NCI-H524 treated with DMSO at 0.1 percent for 48 hours (cell line): ENCODE measurements around the gene NUDT14.

Experiments used
- DNase-seq: peaks from one replicate; lab custom pipeline; 2025; lab: John Stamatoyannopoulos, UW

Gene NUDT14

DNA sequence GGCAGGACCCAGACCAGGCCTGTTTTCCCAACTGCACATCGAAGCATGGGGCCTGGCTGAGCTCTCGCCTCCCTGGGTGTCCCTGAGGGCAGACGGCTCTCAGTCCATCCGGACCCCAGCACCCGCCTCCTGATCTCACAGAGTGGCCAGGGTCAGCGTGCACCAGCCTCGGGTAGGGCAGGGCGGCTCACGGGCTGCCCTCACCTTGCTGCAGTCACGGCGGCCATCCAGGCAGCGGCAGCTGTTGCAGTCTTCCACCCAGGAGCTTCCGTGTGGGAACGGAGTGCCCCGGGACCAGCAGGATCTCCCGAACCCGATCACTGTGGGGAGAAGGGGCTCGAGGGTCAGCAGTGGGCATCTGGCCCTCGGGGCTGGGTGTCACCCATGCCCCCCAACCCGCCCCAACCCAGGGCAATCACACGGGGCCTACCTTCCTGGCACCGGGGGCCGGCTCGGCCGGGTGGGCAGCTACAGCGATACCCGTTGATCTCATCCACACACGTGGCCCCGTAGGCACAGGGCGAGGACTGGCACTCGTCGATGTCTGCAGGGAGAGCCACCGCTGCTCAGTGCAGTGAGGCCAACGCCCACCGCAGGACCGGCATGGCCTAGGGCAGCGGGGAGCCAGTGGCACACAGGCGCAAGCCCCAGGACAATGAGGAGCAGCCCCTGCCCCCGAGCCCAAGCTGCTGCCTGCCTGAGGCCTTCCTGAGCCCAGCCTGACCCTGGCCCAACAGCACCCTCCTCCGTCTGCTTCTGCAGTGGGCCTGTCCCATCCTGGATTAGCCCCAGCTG, 34.7 kb downstream of the NUDT14 start:
- no peak for DNase-seq

DNA sequence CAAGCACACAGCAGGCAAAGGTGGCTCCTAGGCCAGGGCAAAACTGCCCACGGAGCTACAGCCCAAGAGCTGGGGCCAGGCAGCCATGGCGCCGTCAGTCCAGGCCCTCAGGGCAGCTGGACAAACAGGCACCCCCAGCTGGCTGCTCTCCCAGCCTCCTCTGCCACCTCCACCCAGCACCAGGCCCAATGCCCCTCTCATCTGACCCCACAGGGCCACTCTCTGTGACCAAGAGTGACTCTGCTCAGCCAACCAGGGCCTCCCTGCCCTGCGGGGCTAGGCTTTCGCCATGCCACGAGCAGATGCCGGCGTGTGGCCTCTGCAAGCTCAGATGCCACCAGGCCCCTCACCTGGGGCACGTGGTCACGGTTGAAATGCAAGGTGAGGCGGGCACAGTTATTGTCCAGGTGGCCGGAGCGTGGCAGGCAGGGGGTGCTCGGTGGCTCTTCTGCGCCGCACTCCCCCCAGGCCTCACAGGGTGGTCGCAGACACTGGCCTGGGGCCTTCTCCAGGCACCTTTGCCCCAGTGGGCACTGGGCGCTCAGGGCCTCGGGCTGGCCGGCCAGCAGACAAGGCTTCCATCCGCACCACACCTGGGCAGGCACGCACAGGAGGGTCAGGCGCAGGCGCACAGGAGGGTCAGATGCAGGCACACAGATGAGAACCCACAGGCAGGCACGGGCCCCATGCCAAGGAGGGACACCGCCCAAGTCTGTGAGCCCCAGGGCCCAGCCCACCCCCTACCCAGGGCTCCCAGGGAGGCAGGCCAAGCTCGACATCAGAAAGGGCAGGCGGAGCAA, 35.5 kb downstream of the NUDT14 start:
- DNase-seq, result no peak

GRCh38 chr14:105144666-105145380, 36.3 kb downstream of the NUDT14 start:
- DNase-seq, result no peak

DNA sequence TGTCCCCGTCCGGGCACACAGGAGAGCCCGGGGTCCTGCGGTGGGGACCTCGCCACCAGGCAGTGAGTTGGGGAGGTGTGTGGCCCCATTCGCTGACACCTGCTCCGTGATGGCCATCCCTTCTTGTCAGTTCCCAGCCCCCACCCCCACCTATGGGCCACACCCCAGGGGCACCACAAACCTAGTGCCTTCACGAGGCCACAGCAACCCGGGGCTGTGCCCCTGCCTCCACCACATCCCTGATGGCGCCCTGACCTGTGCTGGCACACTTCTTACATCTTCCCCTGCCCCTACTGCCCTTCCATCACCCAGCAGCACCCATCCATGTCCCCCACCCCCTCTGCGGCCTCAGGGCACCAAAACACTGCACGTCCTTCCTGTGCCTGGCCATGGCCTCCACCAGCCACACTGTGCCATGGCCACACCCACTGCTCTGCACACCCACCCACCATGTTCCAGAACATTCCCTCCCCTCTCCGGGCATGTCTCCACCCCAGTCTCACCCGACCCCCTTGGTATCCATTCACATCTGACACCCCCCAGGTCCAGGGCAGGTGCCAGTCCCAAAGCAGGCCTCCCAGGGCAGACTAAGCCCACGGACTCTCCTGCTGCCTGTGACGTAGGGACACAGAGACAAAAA, 37.0 kb downstream of the NUDT14 start:
- no peak for DNase-seq

DNA sequence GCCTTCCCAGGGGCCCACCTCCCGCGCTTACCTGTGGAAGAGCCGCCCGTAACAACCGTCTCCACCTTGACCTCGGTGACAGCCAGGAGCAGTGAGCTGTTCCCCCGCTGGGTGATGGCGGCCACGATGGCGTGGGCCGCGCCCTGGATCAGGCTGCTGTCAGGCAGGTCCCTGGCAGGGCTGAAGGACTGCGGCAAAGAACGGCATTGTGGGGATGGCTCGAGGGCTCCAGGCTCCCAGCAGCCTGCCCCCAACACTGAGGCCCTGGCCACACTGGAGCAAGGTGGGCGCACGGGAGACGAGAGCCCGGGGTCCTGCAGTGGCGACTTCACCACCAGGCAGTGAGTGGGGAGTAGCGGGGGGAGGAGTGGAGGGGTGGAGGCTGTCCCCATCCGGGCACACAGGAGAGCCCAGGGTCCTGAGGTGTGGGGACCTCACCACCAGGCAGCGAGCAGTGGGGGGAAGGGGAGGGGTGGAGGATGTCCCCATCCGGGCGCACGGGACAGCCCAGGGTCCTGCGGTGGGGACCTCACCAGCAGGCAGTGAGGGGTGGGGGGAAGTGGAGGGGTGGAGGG, 37.6 kb downstream of the NUDT14 start:
- DNase-seq, result no peak

DNA sequence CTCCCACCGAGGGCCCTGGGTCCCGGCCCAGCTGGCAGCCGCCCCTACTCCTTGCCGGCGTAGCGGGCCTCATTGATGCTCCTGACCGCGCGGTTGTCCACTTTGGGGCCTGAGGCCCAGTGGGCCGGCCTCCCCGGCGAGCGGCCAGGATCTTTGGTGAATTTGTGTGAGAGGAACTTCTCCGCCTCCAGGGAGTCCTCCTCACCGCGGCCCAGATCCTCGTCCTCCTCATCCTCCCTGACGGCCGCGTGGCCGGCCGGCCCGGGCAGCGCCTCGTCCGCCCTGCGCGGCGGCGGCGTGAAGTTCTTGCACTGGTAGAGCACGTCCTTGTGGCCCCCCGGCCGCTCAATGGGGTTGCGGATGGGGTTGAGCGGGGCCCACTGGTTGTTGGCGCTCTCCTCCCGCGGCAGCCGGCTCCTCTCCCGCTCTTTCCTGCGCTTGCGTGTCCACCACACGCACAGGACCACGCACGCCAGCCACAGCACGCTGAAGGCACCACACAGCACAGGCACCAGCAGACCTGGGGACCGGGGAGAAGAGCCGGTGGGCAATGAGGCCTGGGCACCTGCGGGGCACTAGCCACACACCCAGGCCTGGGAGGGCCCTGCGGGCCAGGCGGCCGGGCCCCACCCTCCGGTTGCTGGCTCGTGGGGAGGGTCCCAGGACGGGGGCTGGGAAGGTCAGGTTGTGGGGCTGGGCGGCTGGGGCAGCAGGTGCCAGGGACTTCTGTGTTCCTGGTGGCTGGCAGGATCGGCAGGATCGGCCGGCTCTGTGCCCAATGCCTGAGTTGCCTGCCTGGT, 38.3 kb downstream of the NUDT14 start:
- DNase-seq, result no peak

- DNase-seq, result no peak
These were observed 39.4 kb downstream of the NUDT14 start for GRCh38 chr14:105141486-105142281.

DNA sequence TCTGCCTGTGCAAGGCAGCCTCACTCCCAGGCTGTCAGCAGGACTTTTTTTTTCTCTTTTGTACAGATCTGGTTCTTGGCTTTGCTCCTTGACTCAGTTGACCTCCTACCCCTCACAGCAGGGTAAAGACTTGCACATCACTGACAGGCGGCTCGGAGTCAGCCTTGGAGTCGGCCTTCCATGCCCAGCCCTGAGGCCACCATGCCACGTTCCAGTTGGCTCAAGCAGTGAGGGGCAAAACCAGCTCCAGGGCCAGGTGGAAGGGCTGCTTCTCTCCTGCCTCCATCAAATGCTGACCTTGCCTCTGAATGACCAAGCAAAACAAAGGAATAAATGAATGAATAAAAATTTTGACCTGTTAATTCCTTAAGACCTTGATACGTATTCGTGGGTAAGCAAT, 40.1 kb downstream of the NUDT14 start:
- DNase-seq, result no peak

DNA sequence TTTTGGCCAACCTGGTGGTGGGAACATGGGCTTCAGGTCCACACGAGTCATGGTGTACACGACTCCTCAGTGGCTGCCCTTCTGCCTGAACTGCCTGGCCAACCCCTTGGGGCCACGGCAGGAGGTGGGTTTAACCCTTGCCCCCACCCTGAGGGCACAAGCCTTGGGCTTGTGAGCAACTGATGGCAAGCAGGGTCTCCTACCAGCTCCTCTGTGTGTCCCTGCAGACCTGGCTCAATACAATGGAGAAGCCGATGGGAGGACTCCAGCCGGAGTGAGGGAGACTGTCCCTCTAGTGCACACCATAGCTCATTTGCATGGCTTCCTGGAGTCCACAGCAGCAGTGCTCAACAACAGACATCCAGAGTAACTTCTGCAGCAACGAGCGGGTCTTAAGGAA, 40.5 kb downstream of the NUDT14 start:
- DNase-seq, result no peak

- DNase-seq, result no peak
These were observed 41.3 kb downstream of the NUDT14 start for GRCh38 chr14:105139831-105140239.

DNA sequence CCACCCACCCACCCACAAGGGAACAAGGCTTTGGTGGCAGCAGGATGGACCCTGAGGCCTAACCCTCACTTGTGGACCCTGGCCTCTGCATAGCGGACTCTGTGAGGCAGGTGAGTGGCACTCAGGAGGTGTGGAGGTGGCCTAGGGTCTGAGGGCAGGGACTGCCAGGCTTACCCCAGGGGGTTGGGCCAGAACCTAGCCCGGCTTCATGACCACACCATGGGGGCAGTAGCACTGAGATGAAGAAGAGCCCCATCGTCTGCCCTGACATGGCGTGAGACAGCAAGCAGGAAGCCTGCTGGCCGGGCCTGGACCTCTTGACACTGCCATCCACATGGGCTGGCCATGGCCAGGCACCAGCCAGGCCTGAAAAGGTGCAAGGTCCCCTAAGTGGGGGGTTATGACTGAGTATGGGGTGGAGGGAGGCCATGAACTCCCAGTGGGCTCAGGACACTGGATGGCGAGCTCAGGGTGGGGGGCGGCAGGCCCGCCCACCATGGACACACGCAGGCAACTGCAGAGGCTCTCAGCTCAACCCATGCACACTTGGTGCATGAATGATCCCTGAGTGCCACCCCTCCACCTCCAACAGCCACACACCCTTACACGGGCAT, 41.8 kb downstream of the NUDT14 start:
- DNase-seq, result no peak

GRCh38 chr14:105138551-105139111, 42.5 kb downstream of the NUDT14 start:
- DNase-seq, result no peak

DNA sequence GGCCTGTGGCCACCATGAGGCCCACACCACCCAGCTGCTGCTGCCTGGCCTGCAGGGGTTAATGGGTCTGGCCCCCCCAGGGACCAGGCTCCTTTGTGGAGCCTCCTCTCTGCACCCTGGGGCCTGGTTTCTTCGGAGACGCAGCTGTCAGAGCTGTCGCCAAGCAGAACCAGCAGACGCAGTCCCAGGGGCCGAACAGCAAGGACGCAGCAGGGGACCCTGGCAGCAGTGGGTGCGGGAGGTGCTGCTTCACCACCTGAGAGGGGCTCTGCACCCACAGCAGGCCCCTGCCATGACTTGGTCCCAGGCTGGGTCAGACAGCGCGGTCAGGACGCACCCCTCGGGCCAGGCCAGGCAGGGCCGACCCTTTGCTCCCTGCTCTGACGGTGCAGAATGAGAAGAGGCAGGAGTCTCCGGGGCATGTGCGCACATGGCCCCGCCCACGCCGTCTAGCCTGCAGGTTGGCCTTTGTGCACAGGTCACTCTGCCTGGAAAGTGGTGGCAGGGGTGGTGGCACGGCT, 43.0 kb downstream of the NUDT14 start:
- DNase-seq, result no peak

GRCh38 chr14:105137481-105138020, 43.6 kb downstream of the NUDT14 start:
- DNase-seq, result no peak

DNA sequence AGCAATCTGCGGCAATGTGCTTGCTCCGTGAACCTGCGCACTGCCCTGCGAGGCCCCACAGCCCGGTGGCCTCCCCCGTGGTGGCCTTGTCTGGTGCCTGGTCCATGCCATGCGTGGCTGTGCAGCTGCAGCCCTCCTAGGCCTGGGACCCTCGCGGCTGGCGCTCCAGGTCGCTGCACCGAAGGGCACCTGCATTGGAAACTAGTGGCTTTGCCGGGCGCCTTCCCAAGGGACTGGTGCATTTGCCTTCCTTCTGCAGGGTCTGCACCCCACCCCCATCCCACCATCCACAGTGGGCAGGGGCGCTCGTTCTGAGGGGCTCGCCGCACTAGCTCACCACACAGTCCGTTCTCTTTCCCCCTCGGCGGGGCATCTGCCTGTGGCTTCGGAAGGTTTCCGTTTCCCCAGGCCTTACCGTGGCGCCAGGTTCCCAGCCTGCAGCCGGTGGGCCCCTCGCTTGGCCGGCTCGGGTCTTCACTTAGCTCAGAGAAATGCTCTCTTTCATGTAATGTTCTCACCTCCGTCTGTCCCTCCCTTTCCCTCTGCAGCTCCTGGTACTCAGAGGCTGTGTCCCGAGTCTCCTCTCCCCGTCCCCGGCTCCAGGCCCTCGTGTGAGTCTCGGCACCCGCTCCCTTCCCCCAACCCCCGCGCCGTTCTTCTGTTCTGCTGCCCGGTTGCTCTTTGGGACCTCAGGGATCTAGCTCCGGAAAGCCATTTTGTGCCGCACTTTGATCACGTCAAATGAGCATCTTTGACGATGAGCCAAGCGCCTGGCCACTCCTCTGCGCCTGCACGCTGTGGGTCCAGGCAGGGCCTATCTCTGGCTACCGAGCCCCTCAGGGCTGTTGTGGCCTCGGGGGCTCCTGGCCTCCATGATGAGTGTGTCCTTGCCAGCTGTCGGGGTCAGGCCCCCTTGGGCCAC, 44.5 kb downstream of the NUDT14 start:
- no peak for DNase-seq

GRCh38 chr14:105135700-105136395, 45.3 kb downstream of the NUDT14 start:
- DNase-seq, result no peak
